Activated CD8-positive, alpha-beta T cell treated with anti-CD3 and anti-CD28 coated beads for 36 hours (primary cell): ENCODE results near the gene PAM16. TPM values are rescaled to one million over a fixed set of nuclear protein-coding genes. Genes with fewer than 3 reads are reported as not detected.

ENCODE experiments used
- ATAC-seq: fragments of 200-7000 bp; cut with Tn5 transposase; one replicate; pipeline ENCODE4 v1.10.0; 2021; ENCODE audit warnings: mild to moderate bottlenecking, moderate library complexity
- CTCF ChIA-PET: fragments of 350-600 bp; sonication (Branson Sonifier 250); formaldehyde crosslinking; loops from one replicate; lab custom pipeline; 2021; ENCODE audit warnings: antibody characterized with exemption; lab: Charles Lee
- POLR2A ChIA-PET: fragments of 350-600 bp; sonication (Branson Sonifier 250); formaldehyde crosslinking; loops from one replicate; lab custom pipeline; 2021; ENCODE audit warnings: antibody characterized with exemption; lab: Charles Lee
- DNase-seq: peaks from one replicate; pipeline ENCODE4 v3.0.0-alpha.2; 2020
- H3K27ac Mint-ChIP-seq: one replicate; pipeline ENCODE4 v1.8.0; 2021; ENCODE audit warnings: mild to moderate bottlenecking, mixed read lengths
- H3K27me3 Mint-ChIP-seq: one replicate; pipeline ENCODE4 v1.8.0; 2021; ENCODE audit warnings: mixed read lengths
- H3K36me3 Mint-ChIP-seq: one replicate; pipeline ENCODE4 v1.8.0; 2021; ENCODE audit warnings: low read depth, mixed read lengths
- H3K4me1 Mint-ChIP-seq: one replicate; pipeline ENCODE4 v1.8.0; 2021; ENCODE audit warnings: low read depth, mixed read lengths
- H3K4me3 Mint-ChIP-seq: one replicate; pipeline ENCODE4 v1.8.0; 2021; ENCODE audit warnings: mild to moderate bottlenecking, moderate library complexity, mixed read lengths
- H3K9me3 Mint-ChIP-seq: one replicate; pipeline ENCODE4 v1.8.0; 2021; ENCODE audit warnings: mixed read lengths
- CTCF ChIP-seq: fragments of 200-600 bp; IDR thresholded peaks from one replicate; pipeline ENCODE4 v1.8.0; 2022; ENCODE audit warnings: antibody characterized with exemption, mild to moderate bottlenecking
- intact Hi-C: fragments of 100-400 bp; cut with micrococcal nuclease; formaldehyde crosslinking; loops from one replicate; pipeline ENCODE4 v1.10.0; 2022
- total RNA-seq, 2 experiments: library from RNA; stranded (reverse); gene quantifications; one replicate each; pipeline ENCODE4 v1.2.3, GENCODE V29; 2021

Gene PAM16
- total RNA-seq, 2 experiments from 2014 or later: 65.9 to 70.1 TPM

GRCh38 chr16:4354512-4355409 is 3.6 kb upstream of the PAM16 start:
- H3K27me3 Mint-ChIP-seq: no peaks in the 10 kb centered on the region
- peaks cover 10% of the 10 kb centered on the region for H3K4me1 Mint-ChIP-seq
- ATAC-seq (no peak), DNase-seq (no peak)
- H3K4me3 Mint-ChIP-seq: no peak overlapping the region
- CTCF ChIA-PET: interaction anchor here (1.2 to 3.8 kb wide), 2 partner anchors 48 kb away, joined by 5 to 20 read pairs; no protein-coding TSS in a partner anchor
- H3K36me3 Mint-ChIP-seq: peaks cover 4% of the 10 kb centered on the region
- POLR2A ChIA-PET: interaction anchor here (1.1 kb wide), 1 partner anchor 19 kb away, joined by 5 read pairs; no protein-coding TSS in a partner anchor
- no peak overlapping the region for H3K27ac Mint-ChIP-seq
- no peak for TF ChIP-seq CTCF
- intact Hi-C loops: loop anchor here (10.0 kb wide), 1 partner anchor 60 kb away; the partner anchor contains the start of gene CORO7
- H3K9me3 Mint-ChIP-seq: no peaks in the 10 kb centered on the region

- no peak overlapping the region for H3K4me3 Mint-ChIP-seq
- DNase-seq (no peak), ATAC-seq (no peak)
- peaks cover 11% of the 10 kb centered on the region for H3K4me1 Mint-ChIP-seq
- intact Hi-C loops: loop anchor here (10.0 kb wide), 1 partner anchor 61 kb away; the partner anchor contains the start of gene CORO7
- CTCF ChIA-PET: interaction anchor here (3.8 kb wide), 1 partner anchor 49 kb away, joined by 20 read pairs; no protein-coding TSS in a partner anchor
- no peak overlapping the region for H3K27ac Mint-ChIP-seq
- TF ChIP-seq CTCF: no peak
- H3K36me3 Mint-ChIP-seq: no peaks in the 10 kb centered on the region
- no peaks in the 10 kb centered on the region for H3K27me3 Mint-ChIP-seq
- POLR2A ChIA-PET: interaction anchor here (0.8 to 1.6 kb wide), 2 partner anchors 12 to 52 kb away, joined by 3 to 7 read pairs; no protein-coding TSS in a partner anchor
- H3K9me3 Mint-ChIP-seq: no peaks in the 10 kb centered on the region
These were observed 2.6 kb upstream of the PAM16 start for GRCh38 chr16:4353675-4354074.

GRCh38 chr16:4352843-4353242 is 1.7 kb upstream of the PAM16 start:
- Mint-ChIP-seq H3K36me3 (peaks cover 4% of the 10 kb centered on the region), H3K27me3 (no peaks in the 10 kb centered on the region), H3K4me1 (peaks cover 18% of the 10 kb centered on the region), H3K27ac (no peak overlapping the region), H3K4me3 (no peak overlapping the region), H3K9me3 (no peaks in the 10 kb centered on the region)
- intact Hi-C loops: loop anchor here (10.0 kb wide), 1 partner anchor 62 kb away; the partner anchor contains the start of gene CORO7
- ATAC-seq: no peak
- TF ChIP-seq CTCF: no peak
- ChIA-PET POLR2A (interaction anchor here (1.6 kb wide), 1 partner anchor 53 kb away, joined by 7 read pairs; no protein-coding TSS in a partner anchor), CTCF (interaction anchor here (3.8 kb wide), 1 partner anchor 50 kb away, joined by 20 read pairs; no protein-coding TSS in a partner anchor)
- no peak for DNase-seq

- ATAC-seq (no peak), DNase-seq (peak; percentile 30)
- Mint-ChIP-seq H3K4me3 (peak overlapping the region; percentile 96), H3K9me3 (no peaks in the 10 kb centered on the region), H3K27me3 (no peaks in the 10 kb centered on the region), H3K4me1 (peaks cover 26% of the 10 kb centered on the region), H3K27ac (peak overlapping the region; percentile 95), H3K36me3 (peaks cover 4% of the 10 kb centered on the region)
- intact Hi-C loops: loop anchor here (10.0 kb wide), 1 partner anchor 63 kb away; the partner anchor contains the start of gene CORO7
- TF ChIP-seq CTCF: no peak
- CTCF ChIA-PET: interaction anchor here (1.5 to 3.8 kb wide), 3 partner anchors 51 to 98 kb away, joined by 4 to 20 read pairs (median 16); no protein-coding TSS in a partner anchor
- POLR2A ChIA-PET: interaction anchor here (0.7 to 2.5 kb wide), 6 partner anchors 7 to 98 kb away, joined by 3 to 10 read pairs (median 4); partner anchors contain the start of gene TFAP4
These were observed 759 bp upstream of the PAM16 start for GRCh38 chr16:4351880-4352279.
